Femur (tissue), 1 donor: Measurements from ENCODE around the gene TOE1.
A peak's percentile ranks its signal among the peaks of the same experiment; 100 is the strongest.
"Not testable (repeated sequence)": the region's sequence is repeated elsewhere in the genome, so short reads cannot be mapped to it uniquely, and the experiment has no call there.

Experiments
- DNase-seq: peaks from one replicate; pipeline ENCODE4 v3.0.0-alpha.2; 2017

Gene TOE1

GRCh38 chr1:45339789-45340558, at the start of gene TOE1, which contains the start of gene MUTYH:
Gene TOE1, plus strand, starts transcription at chr1:45340170. Its CDS starts 83 bp downstream, at chr1:45340253.
Gene MUTYH, minus strand, starts transcription at chr1:45340440. Its CDS starts 5,935 bp downstream, at chr1:45334505.
- DNase-seq, result peak; percentile 95

- DNase-seq, result not testable (repeated sequence)
Observed at GRCh38 chr1:45291002-45291401, 49.0 kb upstream of the TOE1 start.

- DNase-seq, result no peak
Observed at GRCh38 chr1:45291716-45292115, 48.3 kb upstream of the TOE1 start.

GRCh38 chr1:45297666-45298356, 42.2 kb upstream of the TOE1 start:
- no peak for DNase-seq

GRCh38 chr1:45299296-45299695, 40.7 kb upstream of the TOE1 start:
- no peak for DNase-seq

GRCh38 chr1:45299981-45300668, 39.8 kb upstream of the TOE1 start:
- DNase-seq, result peak; percentile 66

- DNase-seq, result no peak
Observed at GRCh38 chr1:45300669-45300997, 39.3 kb upstream of the TOE1 start.

- no peak for DNase-seq
Observed at GRCh38 chr1:45302505-45303150, 37.3 kb upstream of the TOE1 start.

- peak; percentile 99 for DNase-seq
Observed at GRCh38 chr1:45303520-45304310, 36.3 kb upstream of the TOE1 start.

- peak; percentile 48 for DNase-seq
Observed at GRCh38 chr1:45304311-45305081, 35.5 kb upstream of the TOE1 start.

GRCh38 chr1:45305231-45305630, 34.7 kb upstream of the TOE1 start:
- DNase-seq, result no peak

GRCh38 chr1:45306319-45306718, 33.7 kb upstream of the TOE1 start:
- no peak for DNase-seq

- DNase-seq, result no peak
Observed at GRCh38 chr1:45306905-45307304, 33.1 kb upstream of the TOE1 start.

GRCh38 chr1:45314266-45314665, 25.7 kb upstream of the TOE1 start:
- no peak for DNase-seq

GRCh38 chr1:45317166-45317565, 22.8 kb upstream of the TOE1 start:
- no peak for DNase-seq

- DNase-seq, result no peak
Observed at GRCh38 chr1:45319761-45320160, 20.2 kb upstream of the TOE1 start.

GRCh38 chr1:45321444-45321843, 18.5 kb upstream of the TOE1 start:
- no peak for DNase-seq

- DNase-seq, result no peak
Observed at GRCh38 chr1:45322486-45323040, 17.4 kb upstream of the TOE1 start.

- DNase-seq, result no peak
Observed at GRCh38 chr1:45325851-45326506, 14.0 kb upstream of the TOE1 start.
